ENCODE data around the gene LEMD2.

GRCh38 chr6:33724102-33725023 is 64.6 kb downstream of the LEMD2 start:
- no peak for TF ChIP-seq CTCF (conservative IDR thresholded peaks at IDR 0.05; ENCODE audit: low read depth, low read length)
- TF ChIP-seq EZH2 (IDR thresholded peaks at IDR 0.05; ENCODE audit: borderline replicate concordance, low read depth, low read length, poor library complexity, severe bottlenecking), result no peak
